Dermis blood vessel endothelial cell (primary cell): ENCODE data around the gene ADGRG6. TPM values are rescaled to one million over a fixed set of nuclear protein-coding genes. Genes with fewer than 3 reads are reported as not detected.
A peak's percentile ranks its signal among the peaks of the same experiment; 100 is the strongest.
"Not testable (repeated sequence)": the region's sequence is repeated elsewhere in the genome, so short reads cannot be mapped to it uniquely, and the experiment has no call there.

ENCODE experiments used
- DNase-seq: peaks from one replicate; pipeline ENCODE4 v3.0.0; 2010
- total RNA-seq: library from RNA; depleted of rRNA; stranded (reverse); fragments of >200 nt; gene quantifications from 2 replicates; pipeline ENCODE4 v1.2.3, GENCODE V29; 2014

The ADGRG6 gene
- total RNA-seq, 1 donor from 2014 or later: 42.2 TPM

GRCh38 chr6:142413111-142413510 is 111.3 kb downstream of the ADGRG6 start:
- DNase-seq: peak; percentile 49

DNA sequence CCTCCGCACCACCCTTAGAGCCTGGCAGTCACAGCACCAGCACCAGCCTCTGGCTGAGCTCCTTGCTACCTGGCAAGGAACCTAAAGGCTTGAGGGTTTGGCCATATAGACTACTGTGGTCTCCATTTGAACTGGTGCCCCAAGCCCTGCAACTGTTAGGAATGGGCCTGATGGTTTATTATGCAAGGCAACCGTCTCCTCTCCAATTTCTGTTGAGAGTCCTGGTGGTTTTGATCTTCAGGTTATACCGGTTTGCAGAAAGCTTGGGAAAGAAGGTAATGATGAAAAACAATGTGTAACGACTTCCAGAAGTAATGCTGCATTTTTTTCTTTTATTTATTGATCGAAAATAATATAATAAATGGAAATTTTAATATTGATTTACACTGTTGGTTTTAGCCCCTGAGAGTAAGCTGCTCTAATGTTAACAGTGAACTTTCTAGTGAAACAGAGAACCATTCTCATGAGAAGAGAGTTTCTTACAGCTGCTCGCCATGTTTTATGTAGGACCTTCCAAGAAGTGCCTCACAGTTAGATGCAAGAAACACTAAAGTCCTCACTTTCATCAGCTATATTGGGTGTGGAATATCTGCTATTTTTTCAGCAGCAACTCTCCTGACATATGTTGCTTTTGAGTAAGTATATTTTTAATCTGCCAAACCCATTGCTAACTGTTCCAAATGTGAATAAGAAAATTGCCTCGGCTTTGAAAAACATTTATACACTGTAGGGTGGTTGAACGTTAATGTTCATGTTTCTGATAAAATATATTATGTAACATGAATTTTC is 112.8 kb downstream of the ADGRG6 start:
- no peak for DNase-seq

DNA sequence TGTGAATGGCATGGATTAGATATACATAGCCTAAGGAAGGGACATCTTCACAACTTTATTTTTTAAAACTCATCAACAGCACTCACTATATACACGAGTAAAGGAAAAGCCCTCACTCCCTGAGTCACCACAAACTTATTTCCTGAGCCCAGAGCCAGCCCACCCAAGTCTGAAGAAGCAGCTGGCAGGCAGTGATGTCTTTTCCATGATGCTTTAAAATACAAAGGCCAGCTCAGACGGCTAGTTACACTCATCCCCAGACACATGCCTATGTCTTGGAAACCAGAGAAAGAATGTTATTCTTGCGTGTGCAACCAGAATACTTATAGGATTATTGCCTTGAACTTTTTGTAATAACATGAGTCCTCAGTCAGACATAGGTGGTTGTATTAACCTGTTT is 114.4 kb downstream of the ADGRG6 start:
- DNase-seq: peak; percentile 98

DNA sequence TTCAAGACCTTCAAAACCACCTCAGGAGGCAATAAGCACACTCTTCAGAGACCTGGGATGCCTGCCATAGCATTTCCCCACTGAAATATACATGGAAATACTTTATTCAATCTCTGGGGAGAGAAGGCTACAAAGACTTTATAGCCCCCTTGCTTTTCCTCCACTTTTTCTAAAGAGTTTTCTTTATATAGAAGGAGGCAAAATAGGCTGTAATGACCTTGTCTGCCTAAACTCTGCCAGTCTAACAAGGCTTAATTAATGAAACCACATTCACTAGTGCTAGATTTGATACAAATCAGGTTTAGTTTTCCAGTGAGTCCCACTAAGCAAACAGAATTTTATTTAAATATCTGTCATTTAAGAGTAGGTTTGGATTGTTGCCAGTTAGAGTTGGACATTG is 114.9 kb downstream of the ADGRG6 start:
- no peak for DNase-seq

- no peak for DNase-seq
Measured at GRCh38 chr6:142417331-142417750, 115.5 kb downstream of the ADGRG6 start.

GRCh38 chr6:142419071-142419470 is 117.3 kb downstream of the ADGRG6 start:
- DNase-seq: no peak

- no peak for DNase-seq
Measured at GRCh38 chr6:142420802-142421201, 119.0 kb downstream of the ADGRG6 start.

GRCh38 chr6:142421285-142422117 is 119.7 kb downstream of the ADGRG6 start:
- DNase-seq: no peak

DNA sequence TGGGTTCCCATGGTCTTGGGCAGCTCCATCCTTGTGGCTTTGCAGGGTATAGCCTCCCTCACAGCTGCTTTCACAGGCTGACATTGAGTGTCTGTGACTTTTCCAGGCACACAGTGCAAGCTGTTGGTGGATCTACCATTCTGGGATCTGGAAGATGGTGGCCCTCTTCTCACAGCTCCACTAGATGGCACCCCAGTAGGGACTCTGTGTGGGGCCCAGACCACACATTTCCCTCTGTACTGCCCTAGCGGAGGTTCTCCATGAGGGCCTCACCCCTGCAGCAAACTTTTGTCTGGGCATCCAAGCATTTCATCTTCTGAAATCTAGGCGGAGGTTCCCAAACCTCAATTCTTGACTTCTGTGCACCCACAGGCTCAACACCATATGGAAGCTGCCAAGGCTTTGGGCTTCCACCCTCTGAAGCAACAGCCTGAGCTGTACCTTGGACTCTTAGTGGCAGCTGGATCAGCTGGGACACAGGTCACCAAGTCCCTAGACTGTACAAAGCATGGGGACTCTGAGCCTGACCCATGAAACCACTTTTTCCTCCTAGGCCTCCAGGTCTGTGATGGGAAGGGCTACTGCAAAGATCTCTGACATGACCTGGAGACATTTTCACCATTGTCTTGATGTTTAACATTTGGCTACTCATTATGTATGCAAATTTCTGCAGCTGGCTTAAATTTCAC is 124.8 kb downstream of the ADGRG6 start:
- DNase-seq: not testable (repeated sequence)

GRCh38 chr6:142428468-142428867 is 126.7 kb downstream of the ADGRG6 start:
- not testable (repeated sequence) for DNase-seq

GRCh38 chr6:142429195-142429594 is 127.4 kb downstream of the ADGRG6 start:
- DNase-seq: peak; percentile 56

DNA sequence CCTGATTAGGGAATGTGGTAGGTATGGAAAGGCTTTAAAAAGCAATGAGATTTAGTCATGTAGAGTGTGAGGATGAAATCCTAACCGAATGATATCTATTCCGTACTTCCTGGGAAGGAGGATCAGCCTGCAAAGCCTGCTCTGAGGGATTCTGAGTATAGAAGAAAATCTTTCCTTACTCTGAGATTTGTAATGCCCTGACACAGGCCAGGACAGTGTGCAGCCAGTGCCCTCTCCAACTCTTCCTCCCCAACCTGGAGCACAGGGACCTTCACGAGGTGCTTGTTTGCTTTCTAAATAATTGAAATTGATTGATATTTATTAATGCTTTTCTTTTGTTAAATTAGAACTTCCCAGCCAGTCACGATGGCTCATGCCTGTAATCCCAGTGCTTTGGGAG is 131.6 kb downstream of the ADGRG6 start:
- DNase-seq: no peak

DNA sequence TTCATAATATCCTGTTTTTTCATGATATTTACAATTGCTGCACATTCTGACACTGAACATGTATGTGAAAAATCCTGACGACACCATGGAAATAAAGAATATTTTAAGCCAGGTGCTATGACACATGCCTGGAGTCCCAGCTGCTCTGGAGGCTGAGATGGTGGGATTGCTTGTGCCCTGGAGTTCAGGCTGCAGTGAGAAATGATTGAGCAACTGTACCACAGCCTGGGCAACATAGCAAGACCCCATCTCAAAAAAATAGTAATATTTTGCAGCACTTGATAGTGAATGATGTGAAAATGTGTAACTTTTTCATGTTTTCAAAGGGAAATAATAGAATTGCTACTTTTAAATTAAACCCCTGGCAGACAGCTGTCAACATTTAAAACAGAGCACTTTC is 137.1 kb downstream of the ADGRG6 start:
- no peak for DNase-seq

DNA sequence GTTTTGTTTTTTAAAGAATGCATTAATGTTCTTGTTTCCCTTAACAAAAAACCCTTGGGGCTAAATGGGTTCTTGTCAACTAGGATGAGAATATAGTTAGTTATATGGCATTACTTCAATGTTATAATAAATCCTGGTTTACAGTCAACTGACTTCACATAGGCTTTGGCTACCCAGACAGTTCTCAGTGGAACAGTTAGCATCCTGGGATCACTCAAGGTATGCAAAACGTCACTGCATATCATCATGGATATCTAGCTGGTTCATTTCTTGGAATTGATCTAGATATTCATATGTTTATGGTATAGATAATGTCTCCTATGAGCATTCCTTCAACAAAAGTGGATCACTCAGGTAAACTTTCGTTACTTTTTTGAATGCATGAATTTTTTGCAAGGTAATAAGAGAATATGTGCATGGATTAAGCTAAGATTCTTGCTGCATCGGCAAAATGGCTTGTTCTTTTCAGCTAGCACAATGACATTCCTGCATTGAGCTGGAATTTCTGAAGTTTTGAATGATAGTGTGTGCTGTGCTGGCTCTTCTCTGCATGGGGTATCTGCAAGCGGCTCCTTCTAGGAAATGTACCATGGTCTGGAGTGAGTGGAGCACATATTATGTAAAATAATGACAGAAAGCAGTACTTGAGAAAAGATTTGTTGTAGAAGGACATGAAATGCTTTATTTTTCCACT is 138.9 kb downstream of the ADGRG6 start:
- no peak for DNase-seq

GRCh38 chr6:142441716-142442115 is 139.9 kb downstream of the ADGRG6 start:
- DNase-seq: no peak

- DNase-seq: no peak
Measured at GRCh38 chr6:142443102-142443501, 141.3 kb downstream of the ADGRG6 start.

DNA sequence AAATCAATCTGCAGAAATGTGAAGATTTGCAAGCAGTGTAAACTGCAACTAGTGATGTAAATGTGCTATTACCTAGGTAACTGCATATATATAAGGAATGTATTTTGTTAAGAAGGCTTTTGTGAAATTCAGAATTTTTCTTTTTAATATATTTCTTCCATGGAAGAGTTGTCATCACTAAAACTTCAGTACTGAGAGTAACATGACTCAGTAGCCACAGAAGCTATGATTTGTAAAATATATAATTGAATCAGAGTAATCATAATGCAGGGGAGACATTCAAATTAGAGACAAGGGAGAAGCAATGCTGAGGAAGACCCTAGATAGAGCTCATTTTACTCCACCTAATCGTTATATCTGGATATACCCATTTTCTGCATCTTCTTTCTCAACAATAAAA is 141.7 kb downstream of the ADGRG6 start:
- DNase-seq: no peak

GRCh38 chr6:142444376-142444775 is 142.6 kb downstream of the ADGRG6 start:
- peak; percentile 4 for DNase-seq

DNA sequence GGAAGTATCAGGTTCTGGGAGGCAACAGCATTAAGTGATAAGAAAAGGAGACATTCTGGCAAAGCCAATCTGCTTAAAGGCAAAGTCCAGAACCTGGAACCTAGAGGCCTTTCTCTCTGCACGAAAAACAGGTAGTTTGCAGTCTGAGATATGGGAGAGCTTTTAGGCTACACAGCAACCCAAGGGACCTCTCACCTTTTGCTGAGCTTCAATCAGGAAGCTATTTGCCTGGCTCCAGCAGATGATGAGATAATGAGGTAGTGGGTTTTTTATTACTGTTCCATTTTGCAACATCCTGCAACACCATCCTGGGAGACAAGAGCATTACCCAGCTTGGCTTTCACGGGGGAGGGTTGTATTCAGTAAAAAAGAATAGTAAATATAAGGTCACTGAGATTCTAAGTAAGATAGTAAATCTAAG is 143.1 kb downstream of the ADGRG6 start:
- DNase-seq: no peak

GRCh38 chr6:142446168-142446567 is 144.4 kb downstream of the ADGRG6 start:
- DNase-seq: no peak

GRCh38 chr6:142446576-142446975 is 144.8 kb downstream of the ADGRG6 start:
- DNase-seq: no peak

GRCh38 chr6:142448091-142448729 is 146.4 kb downstream of the ADGRG6 start:
- no peak for DNase-seq
